Measurements from ENCODE around the gene ZNF772.
"Not testable (repeated sequence)": the region's sequence is repeated elsewhere in the genome, so short reads cannot be mapped to it uniquely, and the experiment has no call there.

Gene ZNF772

GRCh38 chr19:57477191-57478008 lies at the start of gene ZNF772:
Gene ZNF772 (minus strand): TSS chr19:57477566. CDS start chr19:57477309, 257 bp downstream.
- peak; percentile 43 for DNase-seq (ENCODE audit: low read depth)

- not testable (repeated sequence) for DNase-seq (ENCODE audit: low read depth)
Measured at GRCh38 chr19:57518021-57518420, 40.7 kb upstream of the ZNF772 start.

- DNase-seq (ENCODE audit: low read depth): no peak
Measured at GRCh38 chr19:57515255-57515654, 37.9 kb upstream of the ZNF772 start.

- no peak for DNase-seq (ENCODE audit: low read depth)
Measured at GRCh38 chr19:57512845-57513244, 35.5 kb upstream of the ZNF772 start.

DNA sequence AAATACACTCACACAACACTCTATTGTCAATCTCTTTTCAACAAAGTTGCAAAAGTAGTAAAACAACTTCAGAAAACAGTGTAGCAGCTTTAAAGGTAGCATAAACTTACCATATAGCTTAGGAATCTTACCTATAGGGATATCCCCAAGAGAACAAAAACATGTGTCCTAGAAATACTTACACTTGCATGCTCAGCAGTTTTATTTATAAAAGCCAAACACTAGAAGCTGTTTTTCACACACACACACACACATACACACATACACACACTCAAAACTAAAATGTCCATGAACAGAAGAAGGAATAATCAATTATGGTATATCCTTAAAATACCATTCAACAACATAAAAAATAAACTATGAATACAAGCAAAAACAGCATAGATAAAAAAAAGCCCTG lies 34.1 kb upstream of the ZNF772 start:
- no peak for DNase-seq (ENCODE audit: low read depth)

- DNase-seq (ENCODE audit: low read depth): no peak
Measured at GRCh38 chr19:57506163-57506562, 28.8 kb upstream of the ZNF772 start.

DNA sequence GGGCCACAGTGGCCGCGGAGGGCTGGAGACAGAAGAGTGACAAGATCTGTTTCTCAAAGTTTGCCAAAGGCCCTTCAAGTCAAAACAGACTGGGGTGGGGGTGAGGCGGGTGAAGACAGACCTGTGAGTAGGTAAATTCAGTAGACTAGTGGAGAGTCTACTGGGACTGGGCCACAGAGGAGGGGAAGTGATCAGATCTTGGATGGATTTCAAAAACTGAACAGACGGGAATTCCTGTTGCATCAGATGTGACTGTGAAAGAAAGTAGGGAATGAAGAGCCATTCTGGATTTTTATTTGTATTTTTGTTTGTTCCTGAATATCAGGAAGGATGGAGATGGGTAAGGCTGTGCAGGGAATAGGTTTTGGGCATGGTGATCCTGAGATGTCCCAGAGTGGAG lies 23.0 kb upstream of the ZNF772 start:
- not testable (repeated sequence) for DNase-seq (ENCODE audit: low read depth)

GRCh38 chr19:57499680-57500395 lies 22.5 kb upstream of the ZNF772 start, which contains the start of gene ZNF773:
Gene ZNF773 (plus strand): TSS chr19:57499938. CDS start chr19:57500081, 143 bp downstream.
- peak; percentile 76 for DNase-seq (ENCODE audit: low read depth)

- not testable (repeated sequence) for DNase-seq (ENCODE audit: low read depth)
Measured at GRCh38 chr19:57499332-57499679, 21.9 kb upstream of the ZNF772 start.

DNA sequence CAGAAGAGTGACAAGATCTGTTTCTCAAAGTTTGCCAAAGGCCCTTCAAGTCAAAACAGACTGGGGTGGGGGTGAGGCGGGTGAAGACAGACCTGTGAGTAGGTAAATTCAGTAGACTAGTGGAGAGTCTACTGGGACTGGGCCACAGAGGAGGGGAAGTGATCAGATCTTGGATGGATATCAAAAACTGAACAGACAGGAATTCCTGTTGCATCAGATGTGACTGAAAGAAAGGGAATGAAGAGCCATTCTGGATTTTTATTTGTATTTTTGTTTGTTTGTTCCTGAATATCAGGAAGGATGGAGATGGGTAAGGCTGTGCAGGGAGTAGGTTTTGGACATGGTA lies 10.9 kb upstream of the ZNF772 start:
- DNase-seq (ENCODE audit: low read depth): not testable (repeated sequence)

GRCh38 chr19:57487477-57488298 lies 10.3 kb upstream of the ZNF772 start, which contains the start of gene ZNF419:
Gene ZNF419 (plus strand): TSS chr19:57487750. CDS start chr19:57487951, 201 bp downstream.
- peak; percentile 54 for DNase-seq (ENCODE audit: low read depth)

- DNase-seq (ENCODE audit: low read depth): no peak
Measured at GRCh38 chr19:57473646-57474045, 3.7 kb downstream of the ZNF772 start.

- DNase-seq (ENCODE audit: low read depth): no peak
Measured at GRCh38 chr19:57466489-57466888, 10.9 kb downstream of the ZNF772 start.

- DNase-seq (ENCODE audit: low read depth): no peak
Measured at GRCh38 chr19:57465680-57466381, 11.5 kb downstream of the ZNF772 start.

DNA sequence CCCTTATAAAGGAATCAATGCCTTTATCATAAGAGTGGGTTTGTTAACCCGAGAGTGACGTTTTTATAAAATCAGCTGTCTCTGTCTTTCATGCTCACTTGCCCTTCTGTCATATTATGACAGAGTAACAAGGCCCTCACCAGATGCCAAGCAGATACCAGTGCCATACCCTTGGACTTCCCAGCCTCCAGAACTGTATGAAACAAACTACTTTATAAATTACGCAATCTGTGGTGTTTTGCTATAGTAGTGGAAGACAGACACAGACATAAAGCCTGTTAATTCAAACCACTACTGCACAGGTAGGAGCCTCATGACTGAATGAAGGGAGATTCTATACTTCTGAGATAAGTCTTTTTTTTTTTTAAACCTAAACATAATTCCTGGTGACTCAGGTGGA lies 25.1 kb downstream of the ZNF772 start:
- DNase-seq (ENCODE audit: low read depth): no peak

DNA sequence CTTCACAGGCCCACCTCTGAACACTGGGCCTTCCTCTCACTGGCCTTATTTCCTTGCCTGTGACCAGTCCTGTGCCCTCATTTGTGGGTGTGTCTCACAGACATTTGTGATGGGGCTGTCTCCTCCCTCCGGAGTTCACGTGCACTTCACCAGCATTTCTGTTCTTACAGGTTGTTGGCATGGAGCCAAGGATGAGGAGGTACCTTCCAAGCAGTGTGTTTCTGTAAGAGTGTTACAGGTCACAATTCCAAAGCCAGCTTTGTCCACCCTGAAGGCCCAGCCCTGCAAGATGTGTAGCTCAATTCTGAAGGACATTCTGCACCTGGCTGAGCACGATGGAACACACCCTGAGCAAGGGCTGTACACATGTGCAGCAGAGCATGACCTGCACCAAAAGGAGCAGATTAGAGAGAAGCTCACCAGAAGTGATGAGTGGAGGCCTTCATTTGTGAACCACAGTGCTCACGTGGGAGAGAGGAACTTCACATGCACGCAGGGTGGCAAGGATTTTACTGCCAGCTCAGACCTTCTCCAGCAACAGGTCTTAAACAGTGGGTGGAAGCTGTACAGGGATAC lies 34.2 kb downstream of the ZNF772 start:
- DNase-seq (ENCODE audit: low read depth): no peak

DNA sequence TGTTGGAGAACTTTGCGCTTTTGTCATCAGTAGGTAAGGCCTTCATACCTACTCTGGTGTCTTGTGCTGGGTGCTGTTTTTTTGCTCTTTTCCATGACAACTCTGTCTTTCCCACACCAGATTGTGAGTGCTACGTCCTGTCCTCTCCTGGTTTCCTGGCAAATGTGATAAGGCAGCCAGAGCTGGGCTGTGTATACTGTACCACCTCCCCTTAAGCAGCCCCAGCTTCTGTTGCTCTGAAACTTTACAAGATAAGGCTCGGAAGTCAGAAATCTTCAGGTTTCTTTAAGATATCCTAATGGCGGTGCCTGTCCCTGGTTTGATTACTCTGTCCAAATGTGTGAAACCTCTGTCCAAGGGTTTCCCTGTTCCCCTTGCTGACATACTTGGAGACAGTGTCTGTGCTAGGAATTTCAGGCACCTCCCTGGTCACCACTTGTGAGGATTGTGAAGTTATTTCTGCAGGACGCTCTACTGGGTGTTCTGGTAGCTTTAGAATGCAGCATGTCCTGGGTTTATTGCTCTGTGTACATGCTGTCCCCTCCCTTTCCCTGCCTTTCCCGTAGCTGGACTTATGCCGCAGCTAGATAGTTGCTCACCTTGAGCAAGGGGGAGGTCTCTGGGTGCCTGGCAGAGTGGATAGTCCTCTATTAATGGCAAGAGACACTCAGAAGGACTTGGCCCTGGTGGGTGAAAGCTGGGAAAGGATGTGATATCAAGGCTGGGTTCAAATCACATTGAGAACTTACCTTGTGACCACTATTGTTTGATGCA lies 35.2 kb downstream of the ZNF772 start:
- DNase-seq (ENCODE audit: low read depth): no peak

DNA sequence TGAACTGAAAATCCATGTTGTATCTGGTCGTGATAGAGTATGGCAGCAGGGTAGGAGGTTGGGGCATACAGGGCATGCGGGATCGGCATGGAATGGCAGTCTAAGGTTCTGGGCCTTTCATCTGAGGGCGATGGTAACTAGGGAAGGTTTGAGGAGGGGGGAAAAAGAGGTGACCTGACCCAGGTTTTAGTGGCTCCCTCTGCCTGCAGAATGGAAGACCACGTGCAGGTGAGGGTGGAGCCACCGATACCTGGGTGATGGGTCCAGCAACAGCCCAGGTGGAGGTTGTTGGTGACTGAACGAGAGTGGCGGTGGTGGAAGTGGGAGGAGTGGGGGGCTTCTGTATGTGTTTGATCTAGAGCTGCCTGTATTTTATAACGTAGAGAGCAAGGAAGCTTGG lies 38.4 kb downstream of the ZNF772 start:
- no peak for DNase-seq (ENCODE audit: low read depth)

DNA sequence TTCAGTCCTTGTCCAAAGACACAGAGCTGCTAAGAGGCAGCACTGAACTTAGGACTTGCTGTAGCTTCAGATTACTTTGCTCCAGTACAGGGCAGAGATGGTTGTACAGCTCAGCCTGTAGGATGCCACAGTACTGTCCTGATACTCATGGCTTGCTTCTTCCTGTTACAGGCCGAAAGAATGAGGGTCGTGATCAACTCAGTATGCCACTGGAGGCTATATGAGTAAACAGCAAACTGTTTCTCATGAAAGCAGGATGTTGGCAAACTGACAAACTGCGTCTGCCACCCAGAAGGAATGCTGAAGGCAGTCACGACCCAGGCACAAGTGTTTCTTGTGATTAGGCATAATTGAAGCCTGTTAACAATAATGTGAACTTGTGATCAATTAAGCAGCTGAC lies 39.4 kb downstream of the ZNF772 start:
- no peak for DNase-seq (ENCODE audit: low read depth)

- no peak for DNase-seq (ENCODE audit: low read depth)
Measured at GRCh38 chr19:57436417-57436816, 40.9 kb downstream of the ZNF772 start.
